MM.1S (cell line): ENCODE data around the gene CFH.

ENCODE experiments used
- DNase-seq: peaks from one replicate; pipeline ENCODE4 v3.0.0-alpha.2; 2015
- H2AFZ ChIP-seq: fragments of 300-600 bp; sonication (generic); 2 replicates; pipeline ENCODE4 v1.6.0; 2016; ENCODE audit warnings: antibody characterized with exemption, low read length
- H3F3A ChIP-seq: fragments of 300-600 bp; sonication (generic); 2 replicates; pipeline ENCODE4 v1.6.1; 2016; ENCODE audit warnings: mild to moderate bottlenecking, antibody characterized with exemption, low read length, moderate library complexity, mixed read lengths; ENCODE audit not compliant: insufficient read depth
- H3K27ac ChIP-seq: fragments of 300-600 bp; sonication (generic); 2 replicates; pipeline ENCODE4 v1.5.1; 2016; ENCODE audit warnings: mild to moderate bottlenecking, low read length
- H3K27me3 ChIP-seq: fragments of 300-600 bp; sonication (generic); replicated peaks from 2 replicates; pipeline ENCODE4 v1.6.0; 2016; ENCODE audit warnings: low read length; ENCODE audit not compliant: insufficient read depth
- H3K36me3 ChIP-seq: fragments of 300-600 bp; sonication (generic); replicated peaks from 2 replicates; pipeline ENCODE4 v1.6.1; 2016; ENCODE audit warnings: mild to moderate bottlenecking, low read length, mixed read lengths; ENCODE audit not compliant: insufficient read depth
- H3K4me1 ChIP-seq: fragments of 300-600 bp; sonication (generic); 2 replicates; pipeline ENCODE4 v1.6.1; 2016; ENCODE audit warnings: low read length, mixed read lengths
- H3K4me2 ChIP-seq: fragments of 300-600 bp; sonication (generic); 2 replicates; pipeline ENCODE4 v1.6.0; 2016; ENCODE audit warnings: low read depth, low read length
- H3K4me3 ChIP-seq: fragments of 300-600 bp; sonication (generic); 2 replicates; pipeline ENCODE4 v1.5.1; 2016; ENCODE audit warnings: low read length, mixed read lengths
- H3K79me2 ChIP-seq: fragments of 300-600 bp; sonication (generic); 2 replicates; pipeline ENCODE4 v1.6.1; 2016; ENCODE audit warnings: mixed run types, low read length, mixed read lengths
- H3K9ac ChIP-seq: fragments of 300-600 bp; sonication (generic); 2 replicates; pipeline ENCODE4 v1.6.1; 2016; ENCODE audit warnings: low read length, mixed read lengths
- H3K9me2 ChIP-seq: fragments of 300-600 bp; sonication (generic); replicated peaks from 2 replicates; pipeline ENCODE4 v1.6.1; 2016; ENCODE audit warnings: mild to moderate bottlenecking, low read length, mixed read lengths; ENCODE audit not compliant: insufficient read depth
- H3K9me3 ChIP-seq: fragments of 300-600 bp; sonication (generic); replicated peaks from 2 replicates; pipeline ENCODE4 v1.6.1; 2016; ENCODE audit warnings: mild to moderate bottlenecking, low read length, mixed read lengths; ENCODE audit not compliant: insufficient read depth
- H4K20me1 ChIP-seq: fragments of 300-600 bp; sonication (generic); 2 replicates; pipeline ENCODE4 v1.6.1; 2016; ENCODE audit warnings: mild to moderate bottlenecking, low read length, moderate library complexity, mixed read lengths; ENCODE audit not compliant: insufficient read depth
- CTCF ChIP-seq: fragments of 300-600 bp; sonication (generic); IDR thresholded peaks from 2 replicates; pipeline ENCODE4 v1.5.1; 2016; ENCODE audit warnings: antibody characterized with exemption, low read length, mixed read lengths
- EZH2 ChIP-seq: fragments of 300-600 bp; sonication (generic); optimal IDR thresholded peaks from 2 replicates; pipeline ENCODE3; 2017; ENCODE audit warnings: low read depth, mild to moderate bottlenecking, antibody characterized with exemption, low read length, mixed read lengths
- EZH2phosphoT487 ChIP-seq: fragments of 300-600 bp; sonication (generic); IDR thresholded peaks from 2 replicates; pipeline ENCODE4 v1.6.1; 2018; ENCODE audit warnings: antibody characterized with exemption, low read length

Gene CFH

GRCh38 chr1:196733091-196733970, 81.5 kb downstream of the CFH start:
- Histone ChIP-seq H3F3A (no peaks in the 10 kb centered on the region), H3K36me3 (no peaks in the 10 kb centered on the region), H3K4me3 (no peak overlapping the region), H3K9me3 (no peaks in the 10 kb centered on the region), H3K27ac (no peak overlapping the region), H3K9ac (no peak overlapping the region), H3K4me1 (no peaks in the 10 kb centered on the region), H4K20me1 (no peaks in the 10 kb centered on the region), H3K79me2 (no peaks in the 10 kb centered on the region), H3K27me3 (no peaks in the 10 kb centered on the region), H2AFZ (no peak overlapping the region), H3K9me2 (no peaks in the 10 kb centered on the region), H3K4me2 (no peak overlapping the region)
- DNase-seq, result no peak
- TF ChIP-seq EZH2phosphoT487, result no peak
- no peak for TF ChIP-seq CTCF
- no peak for TF ChIP-seq EZH2

GRCh38 chr1:196734006-196734405, 82.2 kb downstream of the CFH start:
- Histone ChIP-seq H3F3A (no peaks in the 10 kb centered on the region), H3K4me1 (no peaks in the 10 kb centered on the region), H3K4me2 (no peak overlapping the region), H3K9ac (no peak overlapping the region), H3K27me3 (no peaks in the 10 kb centered on the region), H3K4me3 (no peak overlapping the region), H3K27ac (no peak overlapping the region), H3K9me2 (no peaks in the 10 kb centered on the region), H3K36me3 (no peaks in the 10 kb centered on the region), H3K9me3 (no peaks in the 10 kb centered on the region), H2AFZ (no peak overlapping the region), H3K79me2 (no peaks in the 10 kb centered on the region), H4K20me1 (no peaks in the 10 kb centered on the region)
- no peak for DNase-seq
- TF ChIP-seq EZH2phosphoT487 (no peak), EZH2 (no peak), CTCF (no peak)

GRCh38 chr1:196734460-196734859, 82.6 kb downstream of the CFH start:
- no peaks in the 10 kb centered on the region for H3K9me2 ChIP-seq
- no peaks in the 10 kb centered on the region for H3K27me3 ChIP-seq
- no peaks in the 10 kb centered on the region for H3K4me1 ChIP-seq
- H3K9ac ChIP-seq, result no peak overlapping the region
- H2AFZ ChIP-seq, result no peak overlapping the region
- no peak for DNase-seq
- H3K4me3 ChIP-seq, result no peak overlapping the region
- no peaks in the 10 kb centered on the region for H3K36me3 ChIP-seq
- TF ChIP-seq EZH2, result no peak
- no peak for TF ChIP-seq EZH2phosphoT487
- no peak for TF ChIP-seq CTCF
- no peak overlapping the region for H3K4me2 ChIP-seq
- no peaks in the 10 kb centered on the region for H3K9me3 ChIP-seq
- H3K79me2 ChIP-seq, result no peaks in the 10 kb centered on the region
- H4K20me1 ChIP-seq, result no peaks in the 10 kb centered on the region
- H3F3A ChIP-seq, result no peaks in the 10 kb centered on the region
- no peak overlapping the region for H3K27ac ChIP-seq
